ENCODE results near the gene TAF1A. TPM values are rescaled to one million over a fixed set of nuclear protein-coding genes. Genes with fewer than 3 reads are reported as not detected.

Gene TAF1A
- total RNA-seq, 1 donor from 2014 or later: 1.7 TPM

GRCh38 chr1:222546548-222547259 is 43.0 kb downstream of the TAF1A start:
- ATAC-seq: no peak
- no peak for DNase-seq (ENCODE audit: missing footprints)
- intact Hi-C loops (cut with DNase I): no loop called here

- intact Hi-C loops (cut with DNase I): no loop called here
- DNase-seq (ENCODE audit: missing footprints): no peak
- ATAC-seq: no peak
Measured at GRCh38 chr1:222546091-222546490, 43.6 kb downstream of the TAF1A start.

GRCh38 chr1:222543817-222544216 is 45.9 kb downstream of the TAF1A start:
- ATAC-seq (no peak), DNase-seq (ENCODE audit: missing footprints) (no peak)
- intact Hi-C loops (cut with DNase I): no loop called here

GRCh38 chr1:222540598-222540995 is 49.1 kb downstream of the TAF1A start:
- DNase-seq (ENCODE audit: missing footprints): no peak
- intact Hi-C loops (cut with DNase I): no loop called here

GRCh38 chr1:222539951-222540597 is 49.7 kb downstream of the TAF1A start:
- no peak for DNase-seq (ENCODE audit: missing footprints)
- ATAC-seq: no peak
- intact Hi-C loops (cut with DNase I): no loop called here

More at GRCh38 chr1:222540598-222540995, 49.1 kb downstream of the TAF1A start:
- ATAC-seq: no peak

- ATAC-seq: no peak
- DNase-seq (ENCODE audit: missing footprints): no peak
- intact Hi-C loops (cut with DNase I): no loop called here
Measured at GRCh38 chr1:222535455-222535854, 54.3 kb downstream of the TAF1A start.

GRCh38 chr1:222530852-222531251 is 58.9 kb downstream of the TAF1A start:
- ATAC-seq: no peak
- intact Hi-C loops (cut with DNase I): no loop called here
- no peak for DNase-seq (ENCODE audit: missing footprints)

GRCh38 chr1:222529916-222530315 is 59.8 kb downstream of the TAF1A start:
- ATAC-seq: no peak
- intact Hi-C loops (cut with DNase I): no loop called here
- no peak for DNase-seq (ENCODE audit: missing footprints)

GRCh38 chr1:222529181-222529580 is 60.6 kb downstream of the TAF1A start:
- ATAC-seq: no peak
- no peak for DNase-seq (ENCODE audit: missing footprints)
- intact Hi-C loops (cut with DNase I): no loop called here

GRCh38 chr1:222525951-222526350 is 63.8 kb downstream of the TAF1A start:
- DNase-seq (ENCODE audit: missing footprints): no peak
- no peak for ATAC-seq
- intact Hi-C loops (cut with DNase I): no loop called here

- DNase-seq (ENCODE audit: missing footprints): no peak
Measured at GRCh38 chr1:222523852-222524251, 65.9 kb downstream of the TAF1A start.

GRCh38 chr1:222522105-222522915 is 67.4 kb downstream of the TAF1A start:
- DNase-seq (ENCODE audit: missing footprints) (no peak), ATAC-seq (no peak)
- intact Hi-C loops (cut with DNase I): no loop called here

More at GRCh38 chr1:222523852-222524251, 65.9 kb downstream of the TAF1A start:
- intact Hi-C loops (cut with DNase I): no loop called here
- no peak for ATAC-seq

- intact Hi-C loops (cut with DNase I): no loop called here
- ATAC-seq (no peak), DNase-seq (ENCODE audit: missing footprints) (no peak)
Measured at GRCh38 chr1:222521299-222522104, 68.2 kb downstream of the TAF1A start.

Other genes with a start within 250 kb of the TAF1A start
- not detected for gene HHIPL2, start 41.8 kb downstream of the TAF1A start, total RNA-seq
- 45.9 TPM for gene MIA3, start 28.2 kb upstream of the TAF1A start, total RNA-seq
- 58.4 TPM for gene AIDA, start 122.6 kb upstream of the TAF1A start, total RNA-seq
- 32.0 TPM for gene BROX, start 122.6 kb upstream of the TAF1A start, total RNA-seq
- not detected for gene FAM177B, start 147.3 kb upstream of the TAF1A start, total RNA-seq
- 7.2 TPM for gene DISP1, start 225.1 kb upstream of the TAF1A start, total RNA-seq